GM20000 (cell line): ENCODE measurements around the gene MMP28.
"Not testable (repeated sequence)": the region's sequence is repeated elsewhere in the genome, so short reads cannot be mapped to it uniquely, and the experiment has no call there.

ENCODE experiments used
- DNase-seq: peaks from one replicate; pipeline ENCODE4 v3.0.0; 2012; ENCODE audit warnings: low spot score
- CTCF ChIP-seq: IDR thresholded peaks from 2 replicates; pipeline ENCODE4 v1.5.1; 2012; ENCODE audit warnings: mild to moderate bottlenecking, control low read depth; ENCODE audit errors: extremely low read depth, missing control alignments

The MMP28 gene

DNA sequence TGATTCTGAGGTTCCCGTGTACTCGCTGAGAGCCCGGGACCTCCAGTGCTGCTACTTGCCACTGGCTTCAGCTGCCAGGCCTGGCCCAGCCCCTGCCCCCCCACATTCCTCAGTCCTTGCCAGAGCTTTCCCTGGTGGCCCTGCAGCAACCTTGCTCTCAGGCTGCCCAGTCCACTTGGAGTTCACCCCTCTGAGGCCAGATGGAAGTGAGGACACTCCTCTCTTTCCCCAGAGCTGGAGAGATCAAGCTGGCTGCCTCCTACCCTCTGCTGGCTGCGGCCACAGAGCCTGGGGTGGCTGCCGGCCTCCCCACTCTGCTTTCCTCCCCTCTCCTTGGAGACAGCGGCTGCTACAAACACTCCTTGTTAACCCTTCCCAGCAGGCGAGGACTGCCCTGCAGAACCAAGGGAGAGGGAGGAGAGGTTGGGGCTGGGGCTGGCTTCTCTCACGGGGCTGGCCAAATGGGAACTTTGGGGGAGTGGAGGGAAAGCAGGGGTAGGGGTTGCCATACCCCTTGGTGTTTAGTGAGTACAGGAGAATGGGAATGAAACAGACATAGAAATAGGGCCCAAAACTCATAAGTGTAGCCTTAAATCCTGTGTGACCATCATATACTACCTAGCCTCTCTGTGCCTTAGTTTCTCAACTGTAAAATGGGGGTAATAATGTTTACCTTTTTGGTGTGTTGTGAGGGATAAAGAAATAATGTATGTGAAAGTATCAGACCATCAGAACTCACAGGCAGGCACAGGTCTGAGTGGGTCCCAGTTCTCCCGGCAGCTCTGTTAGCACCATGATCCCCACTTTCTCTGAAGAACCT is 42.3 kb downstream of the MMP28 start, which contains the start of gene GAS2L2:
Gene GAS2L2, minus strand, starts transcription at position 295 of the 820 bp plus-strand sequence. CDS start 389 bp downstream, outside the sequence.
- no peak for TF ChIP-seq CTCF
- no peak for DNase-seq

- TF ChIP-seq CTCF, result no peak
- no peak for DNase-seq
These were observed 43.0 kb downstream of the MMP28 start for GRCh38 chr17:35752471-35752870.

- DNase-seq, result not testable (repeated sequence)
These were observed 43.9 kb downstream of the MMP28 start for GRCh38 chr17:35751541-35751940.

GRCh38 chr17:35750526-35751395 is 44.7 kb downstream of the MMP28 start:
- no peak for TF ChIP-seq CTCF
- DNase-seq, result no peak

- no peak for DNase-seq
- TF ChIP-seq CTCF, result no peak
These were observed 45.7 kb downstream of the MMP28 start for GRCh38 chr17:35749560-35750412.

DNA sequence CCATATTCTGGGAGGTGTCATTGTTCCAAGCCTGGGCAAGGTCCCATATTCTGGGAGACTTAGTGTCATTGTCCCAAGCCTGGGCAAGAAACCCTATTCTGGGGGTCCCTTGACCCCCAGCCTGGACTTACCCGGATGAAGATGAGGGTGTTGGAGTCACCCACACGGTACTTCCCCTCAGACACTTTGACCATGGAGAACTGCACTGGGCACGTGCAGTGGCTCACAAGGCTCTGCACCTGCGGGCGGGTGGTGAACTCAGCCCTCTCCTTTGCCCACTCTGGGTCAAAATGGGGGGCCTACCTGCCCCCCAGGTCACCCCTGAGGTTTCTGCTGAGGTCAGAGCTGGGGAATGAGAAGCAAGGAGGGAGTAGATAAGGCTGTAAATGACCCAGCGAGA is 46.5 kb downstream of the MMP28 start:
- TF ChIP-seq CTCF, result no peak

DNA sequence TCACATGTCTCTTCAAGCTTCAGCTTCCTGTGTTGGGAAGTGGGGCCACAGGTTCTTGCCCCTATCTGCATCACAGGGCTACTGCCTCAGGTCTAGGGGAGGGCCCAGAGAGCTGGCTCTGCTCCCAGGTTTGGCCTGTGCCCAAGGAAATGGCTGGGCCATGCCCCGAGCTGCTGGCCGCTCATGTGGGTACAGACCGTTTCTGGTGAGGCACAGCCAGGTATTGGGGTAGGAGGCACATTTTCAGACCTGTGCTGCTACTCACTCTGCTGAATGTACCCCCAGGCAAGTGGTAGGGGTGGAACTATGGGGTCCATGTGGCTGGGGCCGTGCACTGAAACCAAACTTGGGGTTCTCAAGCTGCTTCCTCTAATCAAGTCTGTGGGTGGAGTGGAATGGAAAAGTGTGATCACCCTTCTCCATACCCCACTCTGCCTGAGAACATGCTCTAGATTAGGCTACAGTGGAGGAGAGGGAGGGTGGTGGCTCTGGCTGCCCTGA is 47.0 kb downstream of the MMP28 start:
- no peak for DNase-seq
- no peak for TF ChIP-seq CTCF

More for the DNA sequence above, 46.5 kb downstream of the MMP28 start:
- DNase-seq, result no peak
